WI38 (cell line): ENCODE measurements around the gene DAP.

Experiments
- H3K4me3 ChIP-seq: 2 replicates; pipeline ENCODE4 v1.5.1; 2011; ENCODE audit warnings: low read depth, mild to moderate bottlenecking, control low read depth, low read length
- CTCF ChIP-seq: IDR thresholded peaks from 2 replicates; pipeline ENCODE4 v1.5.1; 2012; ENCODE audit warnings: low read depth, mild to moderate bottlenecking, control low read depth, low read length

Gene DAP

GRCh38 chr5:10678244-10678643 lies 82.8 kb downstream of the DAP start:
- no peak for TF ChIP-seq CTCF
- no peak overlapping the region for H3K4me3 ChIP-seq

- TF ChIP-seq CTCF: no peak
- H3K4me3 ChIP-seq: no peak overlapping the region
These were observed 83.5 kb downstream of the DAP start for GRCh38 chr5:10677533-10677932.

- no peak for TF ChIP-seq CTCF
- no peak overlapping the region for H3K4me3 ChIP-seq
These were observed 84.1 kb downstream of the DAP start for GRCh38 chr5:10676946-10677345.

- H3K4me3 ChIP-seq: no peak overlapping the region
- no peak for TF ChIP-seq CTCF
These were observed 84.8 kb downstream of the DAP start for GRCh38 chr5:10676224-10676623.

- no peak for TF ChIP-seq CTCF
- H3K4me3 ChIP-seq: no peak overlapping the region
These were observed 85.8 kb downstream of the DAP start for GRCh38 chr5:10675177-10675700.

- no peak overlapping the region for H3K4me3 ChIP-seq
- TF ChIP-seq CTCF: no peak
These were observed 86.5 kb downstream of the DAP start for GRCh38 chr5:10674582-10674981.

- TF ChIP-seq CTCF: no peak
These were observed 86.9 kb downstream of the DAP start for GRCh38 chr5:10674096-10674495.

More at GRCh38 chr5:10674096-10674495, 86.9 kb downstream of the DAP start:
- no peak overlapping the region for H3K4me3 ChIP-seq
